ENCODE data around the gene RNF220. TPM values are rescaled to one million over a fixed set of nuclear protein-coding genes. Genes with fewer than 3 reads are reported as not detected.
"Not testable (repeated sequence)": the region's sequence is repeated elsewhere in the genome, so short reads cannot be mapped to it uniquely, and the experiment has no call there.

Gene RNF220
- polyA plus RNA-seq, 4 donors = 52.6 to 86.1 (median 74.9) TPM

- H3K4me3 ChIP-seq (ENCODE audit: low read depth in 1 of 3, low read length in 3 of 3) = no peak overlapping the region
- peaks cover 0 to 2% (median 0%) of the 10 kb centered on the region in 3 donors for H3K4me1 ChIP-seq (ENCODE audit: control insufficient read depth in 3 of 3, insufficient read depth in 2 of 3, low read depth in 1 of 3, low read length in 2 of 3)
- DNase-seq (no peak), FAIRE-seq (no peak)
- H3K9me3 ChIP-seq (ENCODE audit: control insufficient read depth in 2 of 2, insufficient read depth in 1 of 2, low read depth in 1 of 2, low read length in 1 of 2) = no peaks in the 10 kb centered on the region
- H3K27me3 ChIP-seq (ENCODE audit: control insufficient read depth in 3 of 3, insufficient read depth in 3 of 3, low read length in 3 of 3) = no peaks in the 10 kb centered on the region
- WGBS, 3 donors = 83 to 95% (median 86%) methylated on average over 3 of the region's 3 CpGs
- no peaks in the 10 kb centered on the region for H3K36me3 ChIP-seq (ENCODE audit: control insufficient read depth in 3 of 3, insufficient read depth in 2 of 3, low read depth in 1 of 3, low read length in 3 of 3)
- no peak overlapping the region for H3K27ac ChIP-seq (ENCODE audit: low read depth in 1 of 3, low read length in 2 of 3)
Observed at GRCh38 chr1:44696101-44696500, 291.0 kb downstream of the RNF220 start.

GRCh38 chr1:44696789-44697345 is 291.8 kb downstream of the RNF220 start:
- no peaks in the 10 kb centered on the region for H3K9me3 ChIP-seq (ENCODE audit: control insufficient read depth in 2 of 2, insufficient read depth in 1 of 2, low read depth in 1 of 2, low read length in 1 of 2)
- 70 to 79% (median 76%) methylated on average over 7 of the region's 7 CpGs for WGBS, 3 donors
- no peaks in the 10 kb centered on the region for H3K36me3 ChIP-seq (ENCODE audit: control insufficient read depth in 3 of 3, insufficient read depth in 2 of 3, low read depth in 1 of 3, low read length in 3 of 3)
- no peak for DNase-seq
- peaks cover 0 to 2% (median 0%) of the 10 kb centered on the region in 3 donors for H3K4me1 ChIP-seq (ENCODE audit: control insufficient read depth in 3 of 3, insufficient read depth in 2 of 3, low read depth in 1 of 3, low read length in 2 of 3)
- no peak overlapping the region for H3K27ac ChIP-seq (ENCODE audit: low read depth in 1 of 3, low read length in 2 of 3)
- no peaks in the 10 kb centered on the region for H3K27me3 ChIP-seq (ENCODE audit: control insufficient read depth in 3 of 3, insufficient read depth in 3 of 3, low read length in 3 of 3)
- no peak for FAIRE-seq
- H3K4me3 ChIP-seq (ENCODE audit: low read depth in 1 of 3, low read length in 3 of 3) = no peak overlapping the region

DNA sequence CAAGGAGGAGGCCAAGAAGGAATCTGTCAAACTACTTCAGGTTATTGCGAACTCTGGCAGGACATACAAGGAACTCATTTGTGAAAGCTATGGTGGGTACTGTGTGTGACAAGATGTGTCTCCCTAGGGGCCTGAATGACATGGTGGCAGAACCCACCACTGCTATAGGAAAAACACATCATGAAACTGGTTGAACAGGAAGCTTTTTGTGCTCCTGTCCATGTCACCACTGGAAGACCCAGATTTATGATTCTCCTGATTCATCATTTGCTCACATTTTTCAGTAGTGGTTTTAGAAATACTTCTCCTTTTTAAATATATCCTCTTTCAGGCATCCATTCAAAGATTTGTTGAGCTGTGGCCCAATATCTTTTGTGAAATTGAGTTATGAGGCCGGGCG is 293.1 kb downstream of the RNF220 start:
- FAIRE-seq (no peak), DNase-seq (no peak)
- Histone ChIP-seq H3K4me3 (ENCODE audit: low read depth in 1 of 3, low read length in 3 of 3) (no peak overlapping the region), H3K27ac (ENCODE audit: low read depth in 1 of 3, low read length in 2 of 3) (no peak overlapping the region), H3K27me3 (ENCODE audit: control insufficient read depth in 3 of 3, insufficient read depth in 3 of 3, low read length in 3 of 3) (no peaks in the 10 kb centered on the region), H3K9me3 (ENCODE audit: control insufficient read depth in 2 of 2, insufficient read depth in 1 of 2, low read depth in 1 of 2, low read length in 1 of 2) (no peaks in the 10 kb centered on the region), H3K36me3 (ENCODE audit: control insufficient read depth in 3 of 3, insufficient read depth in 2 of 3, low read depth in 1 of 3, low read length in 3 of 3) (no peaks in the 10 kb centered on the region), H3K4me1 (ENCODE audit: control insufficient read depth in 3 of 3, insufficient read depth in 2 of 3, low read depth in 1 of 3, low read length in 2 of 3) (peaks cover 0 to 2% (median 0%) of the 10 kb centered on the region in 3 donors)
- WGBS, 3 donors = 90 to 99% (median 92%) methylated on average over 3 of the region's 3 CpGs

GRCh38 chr1:44699375-44699774 is 294.3 kb downstream of the RNF220 start:
- 89 to 92% (median 89%) methylated on average over 9 of the region's 9 CpGs for WGBS, 3 donors
- DNase-seq; H3K36me3 ChIP-seq (ENCODE audit: control insufficient read depth in 3 of 3, insufficient read depth in 2 of 3, low read depth in 1 of 3, low read length in 3 of 3); H3K4me3 ChIP-seq (ENCODE audit: low read depth in 1 of 3, low read length in 3 of 3); H3K9me3 ChIP-seq (ENCODE audit: control insufficient read depth in 2 of 2, insufficient read depth in 1 of 2, low read depth in 1 of 2, low read length in 1 of 2); H3K4me1 ChIP-seq (ENCODE audit: control insufficient read depth in 3 of 3, insufficient read depth in 2 of 3, low read depth in 1 of 3, low read length in 2 of 3); H3K27me3 ChIP-seq (ENCODE audit: control insufficient read depth in 3 of 3, insufficient read depth in 3 of 3, low read length in 3 of 3); FAIRE-seq; H3K27ac ChIP-seq (ENCODE audit: low read depth in 1 of 3, low read length in 2 of 3): not testable (repeated sequence)

DNA sequence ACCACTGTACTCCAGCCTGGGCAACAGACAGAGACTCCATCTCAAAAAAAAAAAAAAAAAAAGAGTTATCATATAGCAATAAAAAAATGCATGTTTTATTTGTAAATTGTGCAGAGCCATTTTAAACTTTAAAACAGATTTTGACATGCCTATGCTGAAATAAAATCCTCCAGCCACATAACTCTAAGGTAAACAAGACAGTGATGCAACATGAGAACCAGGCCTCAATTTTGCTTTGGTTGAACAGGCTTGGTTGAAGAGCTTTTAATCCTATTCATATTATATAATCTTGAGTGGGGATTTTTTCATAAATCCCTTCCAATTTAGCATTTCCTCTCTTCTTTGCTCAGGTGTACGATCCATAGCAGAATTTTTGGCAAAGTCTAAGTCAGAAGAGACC is 295.5 kb downstream of the RNF220 start:
- Histone ChIP-seq H3K27ac (ENCODE audit: low read depth in 1 of 3, low read length in 2 of 3) (no peak overlapping the region), H3K36me3 (ENCODE audit: control insufficient read depth in 3 of 3, insufficient read depth in 2 of 3, low read depth in 1 of 3, low read length in 3 of 3) (no peaks in the 10 kb centered on the region), H3K9me3 (ENCODE audit: control insufficient read depth in 2 of 2, insufficient read depth in 1 of 2, low read depth in 1 of 2, low read length in 1 of 2) (no peaks in the 10 kb centered on the region), H3K27me3 (ENCODE audit: control insufficient read depth in 3 of 3, insufficient read depth in 3 of 3, low read length in 3 of 3) (no peaks in the 10 kb centered on the region), H3K4me1 (ENCODE audit: control insufficient read depth in 3 of 3, insufficient read depth in 2 of 3, low read depth in 1 of 3, low read length in 2 of 3) (peaks cover 0 to 2% (median 0%) of the 10 kb centered on the region in 3 donors), H3K4me3 (ENCODE audit: low read depth in 1 of 3, low read length in 3 of 3) (no peak overlapping the region)
- FAIRE-seq = no peak
- WGBS, 3 donors = 33 to 71% (median 40%) methylated on average over 1 of the region's 1 CpG
- no peak for DNase-seq

- Histone ChIP-seq H3K27me3 (ENCODE audit: control insufficient read depth in 3 of 3, insufficient read depth in 3 of 3, low read length in 3 of 3) (no peaks in the 10 kb centered on the region), H3K9me3 (ENCODE audit: control insufficient read depth in 2 of 2, insufficient read depth in 1 of 2, low read depth in 1 of 2, low read length in 1 of 2) (no peaks in the 10 kb centered on the region), H3K4me3 (ENCODE audit: low read depth in 1 of 3, low read length in 3 of 3) (no peak overlapping the region), H3K27ac (ENCODE audit: low read depth in 1 of 3, low read length in 2 of 3) (no peak overlapping the region), H3K4me1 (ENCODE audit: control insufficient read depth in 3 of 3, insufficient read depth in 2 of 3, low read depth in 1 of 3, low read length in 2 of 3) (peaks cover 0 to 2% (median 0%) of the 10 kb centered on the region in 3 donors), H3K36me3 (ENCODE audit: control insufficient read depth in 3 of 3, insufficient read depth in 2 of 3, low read depth in 1 of 3, low read length in 3 of 3) (no peaks in the 10 kb centered on the region)
- peak; percentile 32 to 44 for DNase-seq
- 20 to 63% (median 32%) methylated on average over 7 of the region's 7 CpGs for whole genome bisulfite sequencing, 3 donors
- no peak for FAIRE-seq
Observed at GRCh38 chr1:44701141-44701573, 296.1 kb downstream of the RNF220 start.

Other genes with a start within 250 kb of the RNF220 start
- gene DMAP1, start 191.8 kb upstream of the RNF220 start, polyA plus RNA-seq = 10 to 100 TPM; 34.7 to 80.8 (median 58.0) TPM
- gene ERI3, start 50.0 kb upstream of the RNF220 start, polyA plus RNA-seq = 10 to 100 TPM; 26.5 to 50.1 (median 31.0) TPM